ENCODE data around the gene DPEP1.

- TF ChIP-seq CTCF (conservative IDR thresholded peaks at IDR 0.05; ENCODE audit: low read depth, low read length) (no peak), EZH2 (IDR thresholded peaks at IDR 0.05; ENCODE audit: borderline replicate concordance, low read depth, low read length, poor library complexity, severe bottlenecking) (no peak)
Measured at GRCh38 chr16:89629827-89630610, 16.6 kb downstream of the DPEP1 start.
